Measurements from ENCODE around the gene MYOM3. TPM values are rescaled to one million over a fixed set of nuclear protein-coding genes. Genes with fewer than 3 reads are reported as not detected.

Gene MYOM3
- total RNA-seq, 1 experiment from 2014 or later, result 0.05 TPM

DNA sequence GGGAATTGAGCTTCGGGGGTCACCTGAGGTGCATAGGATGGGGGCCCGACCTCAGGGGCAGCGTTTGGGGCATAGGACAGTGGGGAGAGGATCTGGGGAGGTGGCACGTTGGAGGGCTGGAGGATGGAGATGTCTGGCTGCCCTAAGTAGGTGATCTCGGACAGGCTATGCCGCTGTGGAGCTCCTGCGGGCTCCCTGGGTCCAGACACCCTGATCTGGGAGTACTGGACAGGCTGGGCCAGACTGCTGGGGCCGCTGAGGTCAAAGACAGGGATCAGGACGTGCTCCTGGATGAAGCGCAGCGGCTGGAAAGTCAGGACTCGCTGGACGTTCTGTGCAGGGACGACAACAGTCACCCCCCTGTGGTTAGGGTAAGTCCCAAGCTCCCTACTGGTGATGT is 9.5 kb upstream of the MYOM3 start:
- ChIA-PET CTCF (no interaction called here), POLR2A (no interaction called here)
- Histone ChIP-seq H3K36me3 (ENCODE audit: control insufficient read depth, insufficient read depth, low read length) (no peaks in the 10 kb centered on the region), H3K4me3 (ENCODE audit: low read depth in 2 of 2, low read length in 2 of 2) (no peak overlapping the region), H3K9me3 (ENCODE audit: control insufficient read depth, insufficient read depth, low read depth, low read length) (no peaks in the 10 kb centered on the region), H3K4me1 (ENCODE audit: control insufficient read depth, insufficient read depth, low read length) (no peaks in the 10 kb centered on the region; the same call in 1 of the 2 replicates), H3K27me3 (ENCODE audit: control insufficient read depth, insufficient read depth, low read length) (no peaks in the 10 kb centered on the region), H3K27ac (ENCODE audit: low read length) (no peak overlapping the region)
- no TSS peak for BruUV-seq (replicated peaks)
- intact Hi-C loops (cut with micrococcal nuclease; ENCODE audit: unreplicated experiment) (no loop called here), in situ Hi-C loops (cut with HindIII; ENCODE audit: low pct_unique_long_range_greater_than_20kb, low sequenced_read_pairs) (no loop called here)
- ATAC-seq (no peak), DNase-seq (ENCODE audit: low read depth, low spot score) (no peak)
- TF ChIP-seq SIN3A (IDR thresholded peaks at IDR 0.05; ENCODE audit: borderline replicate concordance, insufficient read depth, low read depth, low read length) (no peak), TCF7L2 (IDR thresholded peaks at IDR 0.05; ENCODE audit: low read depth, low read length) (no peak), POLR2AphosphoS5 (IDR thresholded peaks at IDR 0.05; ENCODE audit: low read depth, low read length) (no peak)
- TF ChIP-seq, protein P1, sequence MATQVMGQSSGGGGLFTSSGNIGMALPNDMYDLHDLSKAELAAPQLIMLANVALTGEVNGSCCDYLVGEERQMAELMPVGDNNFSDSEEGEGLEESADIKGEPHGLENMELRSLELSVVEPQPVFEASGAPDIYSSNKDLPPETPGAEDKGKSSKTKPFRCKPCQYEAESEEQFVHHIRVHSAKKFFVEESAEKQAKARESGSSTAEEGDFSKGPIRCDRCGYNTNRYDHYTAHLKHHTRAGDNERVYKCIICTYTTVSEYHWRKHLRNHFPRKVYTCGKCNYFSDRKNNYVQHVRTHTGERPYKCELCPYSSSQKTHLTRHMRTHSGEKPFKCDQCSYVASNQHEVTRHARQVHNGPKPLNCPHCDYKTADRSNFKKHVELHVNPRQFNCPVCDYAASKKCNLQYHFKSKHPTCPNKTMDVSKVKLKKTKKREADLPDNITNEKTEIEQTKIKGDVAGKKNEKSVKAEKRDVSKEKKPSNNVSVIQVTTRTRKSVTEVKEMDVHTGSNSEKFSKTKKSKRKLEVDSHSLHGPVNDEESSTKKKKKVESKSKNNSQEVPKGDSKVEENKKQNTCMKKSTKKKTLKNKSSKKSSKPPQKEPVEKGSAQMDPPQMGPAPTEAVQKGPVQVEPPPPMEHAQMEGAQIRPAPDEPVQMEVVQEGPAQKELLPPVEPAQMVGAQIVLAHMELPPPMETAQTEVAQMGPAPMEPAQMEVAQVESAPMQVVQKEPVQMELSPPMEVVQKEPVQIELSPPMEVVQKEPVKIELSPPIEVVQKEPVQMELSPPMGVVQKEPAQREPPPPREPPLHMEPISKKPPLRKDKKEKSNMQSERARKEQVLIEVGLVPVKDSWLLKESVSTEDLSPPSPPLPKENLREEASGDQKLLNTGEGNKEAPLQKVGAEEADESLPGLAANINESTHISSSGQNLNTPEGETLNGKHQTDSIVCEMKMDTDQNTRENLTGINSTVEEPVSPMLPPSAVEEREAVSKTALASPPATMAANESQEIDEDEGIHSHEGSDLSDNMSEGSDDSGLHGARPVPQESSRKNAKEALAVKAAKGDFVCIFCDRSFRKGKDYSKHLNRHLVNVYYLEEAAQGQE (IDR thresholded peaks at IDR 0.05; ENCODE audit: insufficient read depth in 1 of 2, low read depth in 2 of 2, low read length in 1 of 2), result no peak
- TF ChIP-seq, protein P2, sequence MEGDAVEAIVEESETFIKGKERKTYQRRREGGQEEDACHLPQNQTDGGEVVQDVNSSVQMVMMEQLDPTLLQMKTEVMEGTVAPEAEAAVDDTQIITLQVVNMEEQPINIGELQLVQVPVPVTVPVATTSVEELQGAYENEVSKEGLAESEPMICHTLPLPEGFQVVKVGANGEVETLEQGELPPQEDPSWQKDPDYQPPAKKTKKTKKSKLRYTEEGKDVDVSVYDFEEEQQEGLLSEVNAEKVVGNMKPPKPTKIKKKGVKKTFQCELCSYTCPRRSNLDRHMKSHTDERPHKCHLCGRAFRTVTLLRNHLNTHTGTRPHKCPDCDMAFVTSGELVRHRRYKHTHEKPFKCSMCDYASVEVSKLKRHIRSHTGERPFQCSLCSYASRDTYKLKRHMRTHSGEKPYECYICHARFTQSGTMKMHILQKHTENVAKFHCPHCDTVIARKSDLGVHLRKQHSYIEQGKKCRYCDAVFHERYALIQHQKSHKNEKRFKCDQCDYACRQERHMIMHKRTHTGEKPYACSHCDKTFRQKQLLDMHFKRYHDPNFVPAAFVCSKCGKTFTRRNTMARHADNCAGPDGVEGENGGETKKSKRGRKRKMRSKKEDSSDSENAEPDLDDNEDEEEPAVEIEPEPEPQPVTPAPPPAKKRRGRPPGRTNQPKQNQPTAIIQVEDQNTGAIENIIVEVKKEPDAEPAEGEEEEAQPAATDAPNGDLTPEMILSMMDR (IDR thresholded peaks at IDR 0.05), result no peak

DNA sequence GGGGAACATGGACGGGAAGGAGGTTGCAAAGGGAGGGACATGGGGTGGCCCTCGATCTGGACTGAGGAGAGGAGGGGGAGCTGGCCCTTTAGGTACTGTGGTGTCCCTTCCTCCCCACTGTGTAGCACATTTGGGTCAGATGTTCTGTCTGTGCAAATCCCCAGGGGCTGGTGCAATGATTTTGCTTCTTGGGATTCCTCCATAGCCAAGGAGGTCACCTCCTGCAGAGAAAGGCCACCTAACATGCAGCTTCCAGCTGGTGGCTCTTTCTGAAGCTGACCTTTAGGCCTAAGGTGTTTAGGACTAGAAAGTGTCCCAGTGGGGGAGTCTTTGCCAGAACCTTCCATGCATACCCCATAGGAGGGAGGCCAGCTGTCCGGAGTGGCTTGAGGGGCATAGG is 9.0 kb upstream of the MYOM3 start:
- BruUV-seq (replicated peaks), result no TSS peak
- H3K4me1 ChIP-seq (ENCODE audit: control insufficient read depth, insufficient read depth, low read length), result no peaks in the 10 kb centered on the region; the same call in 1 of the 2 replicates
- in situ Hi-C loops (cut with HindIII; ENCODE audit: low pct_unique_long_range_greater_than_20kb, low sequenced_read_pairs) (no loop called here), intact Hi-C loops (cut with micrococcal nuclease; ENCODE audit: unreplicated experiment) (no loop called here)
- no peaks in the 10 kb centered on the region for H3K27me3 ChIP-seq (ENCODE audit: control insufficient read depth, insufficient read depth, low read length)
- H3K36me3 ChIP-seq (ENCODE audit: control insufficient read depth, insufficient read depth, low read length), result no peaks in the 10 kb centered on the region
- H3K27ac ChIP-seq (ENCODE audit: low read length), result no peak overlapping the region
- no peak for ATAC-seq
- POLR2A ChIA-PET, result interaction anchor here (0.5 kb wide), 1 partner anchor 477 kb away, joined by 3 read pairs; no protein-coding TSS in a partner anchor
- DNase-seq (ENCODE audit: low read depth, low spot score), result no peak
- CTCF ChIA-PET, result no interaction called here
- TF ChIP-seq, protein P1 (IDR thresholded peaks at IDR 0.05; ENCODE audit: insufficient read depth in 1 of 2, low read depth in 2 of 2, low read length in 1 of 2), result no peak
- no peak for TF ChIP-seq POLR2AphosphoS5 (IDR thresholded peaks at IDR 0.05; ENCODE audit: low read depth, low read length)
- no peaks in the 10 kb centered on the region for H3K9me3 ChIP-seq (ENCODE audit: control insufficient read depth, insufficient read depth, low read depth, low read length)
- no peak overlapping the region for H3K4me3 ChIP-seq (ENCODE audit: low read depth in 2 of 2, low read length in 2 of 2)
